ENCODE results near the gene FCHO2.

The FCHO2 gene, protein sequence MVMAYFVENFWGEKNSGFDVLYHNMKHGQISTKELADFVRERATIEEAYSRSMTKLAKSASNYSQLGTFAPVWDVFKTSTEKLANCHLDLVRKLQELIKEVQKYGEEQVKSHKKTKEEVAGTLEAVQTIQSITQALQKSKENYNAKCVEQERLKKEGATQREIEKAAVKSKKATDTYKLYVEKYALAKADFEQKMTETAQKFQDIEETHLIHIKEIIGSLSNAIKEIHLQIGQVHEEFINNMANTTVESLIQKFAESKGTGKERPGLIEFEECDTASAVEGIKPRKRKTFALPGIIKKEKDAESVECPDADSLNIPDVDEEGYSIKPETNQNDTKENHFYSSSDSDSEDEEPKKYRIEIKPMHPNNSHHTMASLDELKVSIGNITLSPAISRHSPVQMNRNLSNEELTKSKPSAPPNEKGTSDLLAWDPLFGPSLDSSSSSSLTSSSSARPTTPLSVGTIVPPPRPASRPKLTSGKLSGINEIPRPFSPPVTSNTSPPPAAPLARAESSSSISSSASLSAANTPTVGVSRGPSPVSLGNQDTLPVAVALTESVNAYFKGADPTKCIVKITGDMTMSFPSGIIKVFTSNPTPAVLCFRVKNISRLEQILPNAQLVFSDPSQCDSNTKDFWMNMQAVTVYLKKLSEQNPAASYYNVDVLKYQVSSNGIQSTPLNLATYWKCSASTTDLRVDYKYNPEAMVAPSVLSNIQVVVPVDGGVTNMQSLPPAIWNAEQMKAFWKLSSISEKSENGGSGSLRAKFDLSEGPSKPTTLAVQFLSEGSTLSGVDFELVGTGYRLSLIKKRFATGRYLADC

DNA sequence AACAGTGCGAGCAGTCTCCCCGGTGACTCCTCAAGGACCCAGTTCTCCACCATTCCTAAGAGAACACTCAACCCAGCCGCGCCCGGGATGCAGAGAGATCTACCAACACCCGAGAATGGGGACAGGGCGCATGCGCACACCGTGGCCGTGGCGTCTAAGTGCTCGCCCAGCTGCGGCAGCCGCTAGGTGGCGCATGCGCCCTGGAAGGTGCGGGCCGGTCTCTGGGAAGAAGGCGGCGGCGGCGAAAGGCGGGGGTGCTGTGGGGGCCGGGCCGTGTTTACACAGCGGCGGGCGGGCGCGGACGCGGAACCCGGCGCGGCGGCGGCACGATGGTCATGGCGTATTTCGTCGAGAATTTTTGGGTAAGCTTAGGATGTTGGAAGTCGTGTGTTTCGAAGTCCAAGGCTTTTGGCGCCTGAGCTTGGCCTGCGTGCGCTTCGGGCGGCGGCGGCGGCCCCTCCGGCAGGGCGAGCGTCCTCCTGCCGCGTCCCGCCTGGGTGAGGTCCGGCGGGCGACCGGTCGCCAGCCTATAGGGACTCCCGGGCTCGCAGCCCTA lies at the start of gene FCHO2:
Gene FCHO2 (plus strand): TSS at position 274 of the 556 bp plus-strand sequence. CDS start 56 bp downstream, at position 330.
- no peak for TF ChIP-seq ZFX (IDR thresholded peaks at IDR 0.05)
- TF ChIP-seq, protein P1, sequence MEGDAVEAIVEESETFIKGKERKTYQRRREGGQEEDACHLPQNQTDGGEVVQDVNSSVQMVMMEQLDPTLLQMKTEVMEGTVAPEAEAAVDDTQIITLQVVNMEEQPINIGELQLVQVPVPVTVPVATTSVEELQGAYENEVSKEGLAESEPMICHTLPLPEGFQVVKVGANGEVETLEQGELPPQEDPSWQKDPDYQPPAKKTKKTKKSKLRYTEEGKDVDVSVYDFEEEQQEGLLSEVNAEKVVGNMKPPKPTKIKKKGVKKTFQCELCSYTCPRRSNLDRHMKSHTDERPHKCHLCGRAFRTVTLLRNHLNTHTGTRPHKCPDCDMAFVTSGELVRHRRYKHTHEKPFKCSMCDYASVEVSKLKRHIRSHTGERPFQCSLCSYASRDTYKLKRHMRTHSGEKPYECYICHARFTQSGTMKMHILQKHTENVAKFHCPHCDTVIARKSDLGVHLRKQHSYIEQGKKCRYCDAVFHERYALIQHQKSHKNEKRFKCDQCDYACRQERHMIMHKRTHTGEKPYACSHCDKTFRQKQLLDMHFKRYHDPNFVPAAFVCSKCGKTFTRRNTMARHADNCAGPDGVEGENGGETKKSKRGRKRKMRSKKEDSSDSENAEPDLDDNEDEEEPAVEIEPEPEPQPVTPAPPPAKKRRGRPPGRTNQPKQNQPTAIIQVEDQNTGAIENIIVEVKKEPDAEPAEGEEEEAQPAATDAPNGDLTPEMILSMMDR (conservative IDR thresholded peaks at IDR 0.05): peak; percentile 97
- H3K27ac ChIP-seq: peak within 1 kb of the TSS; percentile 76

DNA sequence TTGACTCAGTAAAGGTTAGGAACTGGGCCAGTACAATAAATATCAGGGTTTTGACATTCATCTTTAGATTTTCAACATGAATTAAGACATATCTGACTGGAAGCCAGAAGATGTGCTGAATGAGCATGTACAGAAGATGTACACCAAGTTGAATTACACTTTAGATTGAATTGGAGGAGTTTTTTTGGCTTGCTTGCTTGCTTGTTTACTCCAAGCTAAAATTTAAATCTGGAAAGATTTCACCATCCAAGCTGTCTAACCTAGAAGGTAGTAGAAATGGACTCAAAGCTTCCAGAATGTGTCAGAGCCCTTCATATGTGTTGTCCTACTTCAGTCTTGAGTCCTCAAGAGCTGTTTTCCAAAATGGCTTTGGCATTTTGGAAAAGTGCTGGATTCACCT lies 49.0 kb upstream of the FCHO2 start:
- TF ChIP-seq, protein P1 (conservative IDR thresholded peaks at IDR 0.05): no peak
- TF ChIP-seq ZFX (IDR thresholded peaks at IDR 0.05): no peak
- no peak overlapping the region for H3K27ac ChIP-seq

DNA sequence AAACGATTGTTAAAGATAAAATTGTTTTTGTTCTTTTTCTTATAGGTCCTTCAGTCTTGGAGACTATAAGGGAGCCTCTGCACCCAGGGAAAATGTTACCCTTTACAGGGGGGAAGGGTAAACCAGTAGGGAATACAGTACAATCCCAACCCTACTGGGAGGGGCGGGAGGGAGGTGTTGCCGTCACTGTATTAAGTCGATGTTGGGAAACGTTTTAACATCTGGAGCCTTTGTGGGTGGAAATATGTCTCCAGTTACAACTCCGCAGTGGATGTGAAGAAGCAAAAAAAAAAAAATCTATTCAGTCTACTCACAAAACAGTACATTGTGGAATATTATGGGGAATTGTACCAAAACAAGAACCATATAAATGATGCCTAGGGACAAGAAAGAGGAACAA lies 47.2 kb upstream of the FCHO2 start:
- no peak overlapping the region for H3K27ac ChIP-seq
- TF ChIP-seq, protein P1 (conservative IDR thresholded peaks at IDR 0.05): no peak
- TF ChIP-seq ZFX (IDR thresholded peaks at IDR 0.05): no peak

DNA sequence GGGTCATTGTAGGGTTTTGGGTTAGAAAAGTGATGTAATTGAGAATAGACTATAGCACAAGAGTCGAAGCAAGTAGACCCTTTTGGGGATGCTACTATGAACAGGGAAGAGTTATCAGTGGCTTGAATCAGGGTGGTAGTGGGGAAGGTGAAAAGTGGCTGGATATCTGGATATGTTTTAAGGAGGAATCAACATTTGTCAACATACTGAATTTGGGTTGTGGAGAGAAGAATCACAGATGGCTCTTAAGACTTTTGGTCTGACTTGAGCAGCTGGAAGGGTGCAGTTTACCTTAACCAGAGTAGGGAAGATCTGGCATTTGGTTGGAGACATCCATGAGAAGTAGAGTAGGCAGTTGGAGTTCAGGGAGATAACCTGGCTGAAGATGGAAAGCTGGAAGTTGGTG lies 38.5 kb upstream of the FCHO2 start:
- TF ChIP-seq, protein P1 (conservative IDR thresholded peaks at IDR 0.05): no peak
- no peak for TF ChIP-seq ZFX (IDR thresholded peaks at IDR 0.05)

DNA sequence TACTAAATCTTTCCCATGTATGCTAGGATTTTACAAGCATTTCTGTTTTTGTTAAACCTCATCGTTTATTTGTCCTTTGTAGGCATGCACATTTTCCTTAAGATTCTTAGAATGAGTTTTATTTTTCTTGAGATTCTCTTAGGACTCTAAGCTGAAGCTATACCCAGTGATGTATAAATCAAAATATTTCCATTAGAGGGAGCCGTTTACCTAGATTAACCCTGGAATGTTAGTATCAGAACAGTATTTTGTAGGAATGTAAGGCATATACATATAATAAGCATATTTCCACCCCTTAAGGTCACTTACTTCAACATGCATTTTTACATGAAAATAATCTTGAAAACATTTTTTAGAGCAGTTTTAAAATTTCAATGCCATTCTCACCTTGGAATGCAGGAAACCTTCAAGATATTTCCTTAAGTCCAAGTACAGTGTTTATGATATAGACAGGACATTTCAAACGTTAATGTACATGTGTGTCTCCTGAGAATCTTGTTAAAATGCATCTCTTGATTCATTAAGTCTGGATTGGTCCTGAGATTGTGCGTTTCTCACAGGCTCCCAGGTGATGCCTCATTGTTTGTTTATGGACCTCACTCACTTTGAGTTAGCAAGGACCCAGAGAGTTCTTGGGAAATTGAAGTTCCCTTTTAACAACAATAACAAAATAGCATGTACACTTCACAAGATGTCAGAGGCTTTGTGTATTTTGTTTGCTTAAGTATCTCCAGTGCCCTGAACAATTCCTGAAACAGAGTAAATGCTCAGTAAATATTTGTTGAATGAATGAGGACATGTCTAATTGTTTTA lies 34.9 kb upstream of the FCHO2 start:
- TF ChIP-seq, protein P1 (conservative IDR thresholded peaks at IDR 0.05): peak; percentile 65
- no peak for TF ChIP-seq ZFX (IDR thresholded peaks at IDR 0.05)
- H3K27ac ChIP-seq: no peak overlapping the region

More for the DNA sequence above, 38.5 kb upstream of the FCHO2 start:
- H3K27ac ChIP-seq: no peak overlapping the region

DNA sequence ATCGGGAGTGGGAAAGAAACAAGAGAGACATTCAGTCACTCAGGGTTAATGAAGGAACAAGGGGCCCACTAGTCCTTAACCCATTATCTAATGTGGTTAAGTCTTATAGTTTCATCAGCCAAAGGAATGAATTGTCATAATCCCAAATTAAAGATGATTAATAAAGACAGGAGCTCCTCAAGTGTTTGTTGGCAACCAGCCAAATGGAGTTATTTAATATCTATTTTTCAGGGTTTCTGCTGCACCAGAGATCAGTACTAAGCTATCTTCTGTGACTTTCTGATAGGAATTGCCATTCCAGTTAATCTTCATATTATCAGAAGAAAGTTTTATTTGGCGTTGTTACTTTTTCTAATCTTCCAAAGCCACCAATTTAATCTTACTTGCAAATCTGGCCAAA lies 34.0 kb upstream of the FCHO2 start:
- no peak for TF ChIP-seq ZFX (IDR thresholded peaks at IDR 0.05)
- TF ChIP-seq, protein P1 (conservative IDR thresholded peaks at IDR 0.05): no peak
- H3K27ac ChIP-seq: no peak overlapping the region

Data from C4-2B (cell line).